Measurements from ENCODE around the gene SOAT2. TPM values are rescaled to one million over a fixed set of nuclear protein-coding genes. Genes with fewer than 3 reads are reported as not detected.

Gene SOAT2
- total RNA-seq, 1 donor from 2014 or later = not detected

DNA sequence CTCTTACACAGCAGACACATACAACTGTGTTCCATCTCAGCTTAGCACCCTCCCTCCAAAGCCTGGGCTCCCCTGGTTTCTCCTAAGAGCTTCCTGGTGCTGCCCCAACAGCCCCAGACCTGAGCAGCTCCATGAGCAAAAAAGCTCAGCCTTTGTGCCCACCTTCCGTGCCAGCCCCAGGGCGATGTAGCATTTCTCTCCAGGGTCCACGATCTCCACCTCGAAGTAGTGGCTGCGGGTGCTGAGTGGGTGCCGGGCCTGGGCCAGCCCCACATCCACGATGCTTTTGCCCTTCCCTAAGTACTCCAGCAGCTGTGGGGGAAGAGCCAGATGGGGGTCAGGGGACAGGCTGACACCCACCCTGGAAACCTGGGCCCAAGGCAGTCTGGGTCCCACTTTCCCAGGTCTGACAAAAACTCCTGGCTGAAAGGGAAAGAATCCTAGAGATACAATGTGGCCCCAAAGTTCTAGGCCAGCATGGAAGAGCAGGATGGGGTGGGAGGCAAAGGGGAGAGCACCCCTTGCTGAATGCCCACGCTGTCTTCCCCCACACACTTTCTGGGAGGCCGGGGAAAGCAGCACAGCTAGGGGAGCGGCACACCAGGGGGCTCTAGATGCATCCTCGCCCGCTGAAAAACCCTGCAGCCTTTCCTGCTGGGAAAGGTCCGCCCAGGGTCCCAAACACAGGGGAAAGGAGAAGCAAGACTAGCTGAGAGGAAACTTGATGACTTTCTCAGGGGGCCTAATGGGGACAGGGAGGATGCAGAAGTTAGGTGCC lies 35.1 kb upstream of the SOAT2 start:
- DNase-seq (ENCODE audit: low read depth) (no peak), FAIRE-seq (no peak)
- no peak overlapping the region for H3K4me3 ChIP-seq (ENCODE audit: low read depth, low read length)
- TF ChIP-seq, protein P1, sequence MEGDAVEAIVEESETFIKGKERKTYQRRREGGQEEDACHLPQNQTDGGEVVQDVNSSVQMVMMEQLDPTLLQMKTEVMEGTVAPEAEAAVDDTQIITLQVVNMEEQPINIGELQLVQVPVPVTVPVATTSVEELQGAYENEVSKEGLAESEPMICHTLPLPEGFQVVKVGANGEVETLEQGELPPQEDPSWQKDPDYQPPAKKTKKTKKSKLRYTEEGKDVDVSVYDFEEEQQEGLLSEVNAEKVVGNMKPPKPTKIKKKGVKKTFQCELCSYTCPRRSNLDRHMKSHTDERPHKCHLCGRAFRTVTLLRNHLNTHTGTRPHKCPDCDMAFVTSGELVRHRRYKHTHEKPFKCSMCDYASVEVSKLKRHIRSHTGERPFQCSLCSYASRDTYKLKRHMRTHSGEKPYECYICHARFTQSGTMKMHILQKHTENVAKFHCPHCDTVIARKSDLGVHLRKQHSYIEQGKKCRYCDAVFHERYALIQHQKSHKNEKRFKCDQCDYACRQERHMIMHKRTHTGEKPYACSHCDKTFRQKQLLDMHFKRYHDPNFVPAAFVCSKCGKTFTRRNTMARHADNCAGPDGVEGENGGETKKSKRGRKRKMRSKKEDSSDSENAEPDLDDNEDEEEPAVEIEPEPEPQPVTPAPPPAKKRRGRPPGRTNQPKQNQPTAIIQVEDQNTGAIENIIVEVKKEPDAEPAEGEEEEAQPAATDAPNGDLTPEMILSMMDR (IDR thresholded peaks at IDR 0.05; ENCODE audit: insufficient read depth, low read length, severe bottlenecking) = no peak
- H3K27me3 ChIP-seq (ENCODE audit: control insufficient read depth, insufficient read depth, low read length) = no peaks in the 10 kb centered on the region
- peaks cover 22% of the 10 kb centered on the region for H3K36me3 ChIP-seq (ENCODE audit: control insufficient read depth, insufficient read depth, low read length)

GRCh38 chr12:53068811-53069585 lies 34.3 kb upstream of the SOAT2 start:
- TF ChIP-seq, protein P1 (IDR thresholded peaks at IDR 0.05; ENCODE audit: insufficient read depth, low read length, severe bottlenecking) = no peak
- H3K4me3 ChIP-seq (ENCODE audit: low read depth, low read length) = no peak overlapping the region
- H3K36me3 ChIP-seq (ENCODE audit: control insufficient read depth, insufficient read depth, low read length) = peaks cover 21% of the 10 kb centered on the region
- no peaks in the 10 kb centered on the region for H3K27me3 ChIP-seq (ENCODE audit: control insufficient read depth, insufficient read depth, low read length)
- FAIRE-seq = no peak
- no peak for DNase-seq (ENCODE audit: low read depth)

- no peak for FAIRE-seq
- DNase-seq (ENCODE audit: low read depth) = no peak
- peaks cover 29% of the 10 kb centered on the region for H3K36me3 ChIP-seq (ENCODE audit: control insufficient read depth, insufficient read depth, low read length)
- no peaks in the 10 kb centered on the region for H3K27me3 ChIP-seq (ENCODE audit: control insufficient read depth, insufficient read depth, low read length)
- TF ChIP-seq, protein P1 (IDR thresholded peaks at IDR 0.05; ENCODE audit: insufficient read depth, low read length, severe bottlenecking) = no peak
- H3K4me3 ChIP-seq (ENCODE audit: low read depth, low read length) = no peak overlapping the region
Observed at GRCh38 chr12:53069621-53070410, 33.5 kb upstream of the SOAT2 start.

GRCh38 chr12:53070877-53071492 lies 32.3 kb upstream of the SOAT2 start:
- Histone ChIP-seq H3K4me3 (ENCODE audit: low read depth, low read length) (no peak overlapping the region), H3K36me3 (ENCODE audit: control insufficient read depth, insufficient read depth, low read length) (peaks cover 22% of the 10 kb centered on the region), H3K27me3 (ENCODE audit: control insufficient read depth, insufficient read depth, low read length) (no peaks in the 10 kb centered on the region)
- TF ChIP-seq, protein P1 (IDR thresholded peaks at IDR 0.05; ENCODE audit: insufficient read depth, low read length, severe bottlenecking) = no peak
- peak; percentile 36 for FAIRE-seq
- DNase-seq (ENCODE audit: low read depth) = no peak
